ENCODE data around the gene SULT2B1.

SULT2B1 gene

GRCh38 chr19:48613024-48613851 lies 61.3 kb downstream of the SULT2B1 start:
- POLR2A ChIA-PET: interaction anchor here (0.5 to 0.9 kb wide), 2 partner anchors 45 to 95 kb away, joined by 3 read pairs; no protein-coding TSS in a partner anchor
- TF ChIP-seq, protein P1, sequence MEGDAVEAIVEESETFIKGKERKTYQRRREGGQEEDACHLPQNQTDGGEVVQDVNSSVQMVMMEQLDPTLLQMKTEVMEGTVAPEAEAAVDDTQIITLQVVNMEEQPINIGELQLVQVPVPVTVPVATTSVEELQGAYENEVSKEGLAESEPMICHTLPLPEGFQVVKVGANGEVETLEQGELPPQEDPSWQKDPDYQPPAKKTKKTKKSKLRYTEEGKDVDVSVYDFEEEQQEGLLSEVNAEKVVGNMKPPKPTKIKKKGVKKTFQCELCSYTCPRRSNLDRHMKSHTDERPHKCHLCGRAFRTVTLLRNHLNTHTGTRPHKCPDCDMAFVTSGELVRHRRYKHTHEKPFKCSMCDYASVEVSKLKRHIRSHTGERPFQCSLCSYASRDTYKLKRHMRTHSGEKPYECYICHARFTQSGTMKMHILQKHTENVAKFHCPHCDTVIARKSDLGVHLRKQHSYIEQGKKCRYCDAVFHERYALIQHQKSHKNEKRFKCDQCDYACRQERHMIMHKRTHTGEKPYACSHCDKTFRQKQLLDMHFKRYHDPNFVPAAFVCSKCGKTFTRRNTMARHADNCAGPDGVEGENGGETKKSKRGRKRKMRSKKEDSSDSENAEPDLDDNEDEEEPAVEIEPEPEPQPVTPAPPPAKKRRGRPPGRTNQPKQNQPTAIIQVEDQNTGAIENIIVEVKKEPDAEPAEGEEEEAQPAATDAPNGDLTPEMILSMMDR (IDR thresholded peaks at IDR 0.05; ENCODE audit: insufficient read depth, low read length, missing control alignments): no peak
- no peak for DNase-seq (ENCODE audit: low read depth, low spot score)
- CTCF ChIA-PET: interaction anchor here (1.3 kb wide), 1 partner anchor 24 kb away, joined by 5 read pairs; no protein-coding TSS in a partner anchor
- no peak overlapping the region for H3K4me3 ChIP-seq (ENCODE audit: low read depth, low read length)

DNA sequence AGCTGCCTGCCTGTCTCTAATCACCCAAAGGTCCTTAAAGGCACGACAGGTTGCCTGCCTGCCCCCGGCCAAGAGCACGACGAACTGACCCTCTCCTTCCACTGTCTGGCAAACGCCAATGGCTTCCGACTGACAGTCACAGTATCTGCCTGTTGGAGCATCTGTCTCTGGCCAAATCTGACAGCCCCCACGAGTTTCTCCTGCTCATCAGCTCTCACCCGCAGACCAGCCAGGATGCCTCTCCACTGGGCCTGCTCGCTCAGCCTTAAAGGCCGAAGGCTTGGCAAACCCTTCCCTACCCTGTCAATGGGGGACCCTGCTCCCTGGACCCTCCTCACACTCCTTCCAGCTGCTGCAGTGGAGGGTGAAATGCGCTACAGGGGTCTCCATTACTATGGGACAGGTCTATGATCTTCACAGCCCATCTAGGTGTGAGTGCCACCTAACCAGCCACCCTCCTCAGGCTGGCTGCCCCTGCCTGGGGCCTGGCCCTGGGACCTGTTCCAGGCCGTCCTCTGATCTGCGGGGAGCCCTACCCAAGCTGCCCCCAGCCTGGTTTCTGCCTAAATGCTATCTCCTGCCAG lies 62.0 kb downstream of the SULT2B1 start:
- TF ChIP-seq, protein P1 (IDR thresholded peaks at IDR 0.05; ENCODE audit: insufficient read depth, low read length, missing control alignments): no peak

DNA sequence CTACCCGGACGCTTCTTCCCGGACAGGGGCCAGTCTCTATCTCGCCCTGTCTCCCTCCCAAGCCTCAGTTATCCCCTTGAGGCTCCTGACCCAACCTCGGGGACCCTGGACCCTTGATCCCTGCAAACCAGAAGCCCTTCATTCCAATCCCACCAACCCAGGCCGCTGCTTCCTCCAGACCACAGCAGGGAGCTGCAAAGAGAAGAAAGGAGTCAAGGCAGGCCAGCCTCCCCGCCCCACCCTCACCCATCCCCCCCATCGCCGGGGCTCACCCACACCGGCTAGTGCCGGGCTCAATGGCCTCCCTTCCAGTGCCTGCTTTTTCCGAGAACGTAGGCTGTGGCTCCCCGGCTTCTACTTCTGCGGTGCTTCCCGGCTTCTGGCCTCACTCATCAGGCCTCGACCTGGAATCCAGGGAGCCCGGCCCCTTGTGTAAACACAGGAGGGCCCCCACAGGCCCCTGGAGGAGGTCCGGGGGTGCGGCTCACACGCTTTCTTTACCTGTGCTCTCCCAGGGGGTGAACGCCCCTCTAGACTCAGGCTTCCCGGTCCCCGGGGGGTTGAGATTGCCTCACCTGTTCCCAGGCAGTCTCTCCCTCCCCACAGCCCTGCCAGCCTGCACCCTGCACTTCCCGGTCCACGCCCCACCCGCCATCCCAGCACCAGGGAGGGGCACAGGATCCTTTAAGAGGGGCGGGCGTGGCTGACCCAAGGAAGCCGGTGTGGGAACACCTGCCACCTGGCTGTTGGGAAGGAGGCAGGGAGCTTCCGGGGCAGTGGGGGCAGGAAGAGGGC lies 62.7 kb downstream of the SULT2B1 start, which contains the start of gene FAM83E:
Gene FAM83E, minus strand, starts transcription at position 641 of the 795 bp plus-strand sequence. CDS start 1,704 bp downstream, outside the sequence.
- CTCF ChIA-PET: interaction anchor here (1.0 to 6.1 kb wide), 5 partner anchors 9 to 173 kb away, joined by 3 to 22 read pairs (median 5); no protein-coding TSS in a partner anchor
- TF ChIP-seq, protein P1 (IDR thresholded peaks at IDR 0.05; ENCODE audit: insufficient read depth, low read length, missing control alignments): no peak
- POLR2A ChIA-PET: interaction anchor here (0.9 kb wide), 2 partner anchors 9 to 46 kb away, joined by 3 to 5 read pairs; no protein-coding TSS in a partner anchor
- no peak for DNase-seq (ENCODE audit: low read depth, low spot score)
- no peak within 1 kb of the TSS for H3K4me3 ChIP-seq (ENCODE audit: low read depth, low read length)

More for the DNA sequence above, 62.0 kb downstream of the SULT2B1 start:
- no peak for DNase-seq (ENCODE audit: low read depth, low spot score)
- H3K4me3 ChIP-seq (ENCODE audit: low read depth, low read length): no peak overlapping the region
- CTCF ChIA-PET: interaction anchor here (1.3 kb wide), 1 partner anchor 25 kb away, joined by 5 read pairs; no protein-coding TSS in a partner anchor
- POLR2A ChIA-PET: interaction anchor here (0.5 to 0.9 kb wide), 3 partner anchors 10 to 96 kb away, joined by 3 to 5 read pairs (median 3); no protein-coding TSS in a partner anchor

DNA sequence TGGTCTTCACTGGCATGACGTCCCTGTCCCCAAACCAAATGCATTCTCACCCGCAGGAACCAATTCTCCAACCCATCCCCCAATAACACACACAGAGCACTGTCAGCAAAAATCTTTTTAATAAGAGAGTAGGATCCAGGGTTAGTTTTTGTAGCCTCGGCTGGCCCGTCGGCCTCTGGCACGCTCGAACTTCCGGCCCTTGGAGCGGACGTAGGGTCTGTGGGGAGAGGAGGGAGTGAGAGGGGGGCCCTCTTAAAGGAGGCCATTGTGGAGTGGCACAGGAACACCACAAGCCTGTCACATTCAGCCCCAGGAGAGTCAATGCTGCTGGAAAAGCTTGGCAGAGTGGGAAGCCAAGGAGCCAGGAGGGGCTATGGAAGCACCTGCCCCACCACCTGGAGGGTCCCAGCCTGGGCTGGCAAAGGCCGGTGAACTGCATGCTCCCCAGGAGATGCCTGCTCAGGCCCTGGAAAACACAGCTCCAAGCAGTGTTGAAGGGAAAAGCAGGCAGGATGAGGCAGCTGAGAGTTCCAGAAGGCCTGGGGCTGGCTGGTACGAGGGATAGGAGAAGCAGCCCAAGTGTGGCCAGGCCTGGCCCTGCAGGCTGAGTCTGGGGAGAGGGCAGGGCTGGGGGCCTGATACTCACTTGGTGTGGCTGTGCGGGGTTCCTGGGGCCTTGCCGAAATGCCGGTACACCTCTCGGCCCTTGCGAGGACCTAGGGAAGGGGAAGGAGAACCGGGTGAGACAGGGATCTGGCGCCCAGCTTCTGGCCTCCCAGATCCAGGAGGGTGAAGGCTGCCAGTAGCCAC lies 63.5 kb downstream of the SULT2B1 start:
- CTCF ChIA-PET: interaction anchor here (1.0 to 6.1 kb wide), 4 partner anchors 10 to 173 kb away, joined by 3 to 22 read pairs (median 4); no protein-coding TSS in a partner anchor

GRCh38 chr19:48616041-48616436 lies 64.1 kb downstream of the SULT2B1 start:
- DNase-seq (ENCODE audit: low read depth, low spot score): no peak
- CTCF ChIA-PET: interaction anchor here (0.7 to 6.1 kb wide), 7 partner anchors 8 to 349 kb away, joined by 3 to 27 read pairs (median 5); no protein-coding TSS in a partner anchor
- TF ChIP-seq, protein P1 (IDR thresholded peaks at IDR 0.05; ENCODE audit: insufficient read depth, low read length, missing control alignments): no peak
- H3K4me3 ChIP-seq (ENCODE audit: low read depth, low read length): no peak overlapping the region
- POLR2A ChIA-PET: interaction anchor here (0.6 to 1.2 kb wide), 3 partner anchors 15 to 127 kb away, joined by 3 to 5 read pairs (median 3); no protein-coding TSS in a partner anchor

More for the DNA sequence above, 63.5 kb downstream of the SULT2B1 start:
- POLR2A ChIA-PET: interaction anchor here (0.6 kb wide), 1 partner anchor 127 kb away, joined by 3 read pairs; no protein-coding TSS in a partner anchor
- TF ChIP-seq, protein P1 (IDR thresholded peaks at IDR 0.05; ENCODE audit: insufficient read depth, low read length, missing control alignments): no peak
- DNase-seq (ENCODE audit: low read depth, low spot score): no peak
- H3K4me3 ChIP-seq (ENCODE audit: low read depth, low read length): no peak overlapping the region

All from AG04449 (cell line).